ENCODE data around the gene TRAF3.

- TF ChIP-seq, protein P1, sequence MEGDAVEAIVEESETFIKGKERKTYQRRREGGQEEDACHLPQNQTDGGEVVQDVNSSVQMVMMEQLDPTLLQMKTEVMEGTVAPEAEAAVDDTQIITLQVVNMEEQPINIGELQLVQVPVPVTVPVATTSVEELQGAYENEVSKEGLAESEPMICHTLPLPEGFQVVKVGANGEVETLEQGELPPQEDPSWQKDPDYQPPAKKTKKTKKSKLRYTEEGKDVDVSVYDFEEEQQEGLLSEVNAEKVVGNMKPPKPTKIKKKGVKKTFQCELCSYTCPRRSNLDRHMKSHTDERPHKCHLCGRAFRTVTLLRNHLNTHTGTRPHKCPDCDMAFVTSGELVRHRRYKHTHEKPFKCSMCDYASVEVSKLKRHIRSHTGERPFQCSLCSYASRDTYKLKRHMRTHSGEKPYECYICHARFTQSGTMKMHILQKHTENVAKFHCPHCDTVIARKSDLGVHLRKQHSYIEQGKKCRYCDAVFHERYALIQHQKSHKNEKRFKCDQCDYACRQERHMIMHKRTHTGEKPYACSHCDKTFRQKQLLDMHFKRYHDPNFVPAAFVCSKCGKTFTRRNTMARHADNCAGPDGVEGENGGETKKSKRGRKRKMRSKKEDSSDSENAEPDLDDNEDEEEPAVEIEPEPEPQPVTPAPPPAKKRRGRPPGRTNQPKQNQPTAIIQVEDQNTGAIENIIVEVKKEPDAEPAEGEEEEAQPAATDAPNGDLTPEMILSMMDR (IDR thresholded peaks at IDR 0.05 in 8 of 11, conservative IDR thresholded peaks at IDR 0.05 in 3 of 11) = no peak
- TF ChIP-seq POLR2AphosphoS5 (IDR thresholded peaks at IDR 0.05) (peak in 1 of 3 donors; percentile 11), POLR2A (IDR thresholded peaks at IDR 0.05) (no peak)
These were observed 49.8 kb downstream of the TRAF3 start for GRCh38 chr14:102826751-102827675.

Data from spleen (tissue), 7 donors.